Endothelial cell of umbilical vein (primary cell): ENCODE measurements around the gene IPO11.

Experiments
- CTCF ChIP-seq, 2 donors: IDR thresholded peaks; 1 replicate in 1 of 2; 2 replicates in 1 of 2; pipeline ENCODE4 v1.5.1; 2011; ENCODE audit warnings: low read length in 2 of 2, mild to moderate bottlenecking in 2 of 2, moderate library complexity in 2 of 2, control low read depth in 1 of 2, inconsistent platforms in 1 of 2, low read depth in 1 of 2; ENCODE audit not compliant: insufficient read depth in 1 of 2; ENCODE audit errors: extremely low read depth in 1 of 2
- POLR2A ChIP-seq: IDR thresholded peaks from 2 replicates; pipeline ENCODE4 v1.6.1; 2012; ENCODE audit warnings: low read depth, mild to moderate bottlenecking, control low read depth, low read length
- POLR2AphosphoS5 ChIP-seq: IDR thresholded peaks from 2 replicates; pipeline ENCODE4 v1.6.1; 2012; ENCODE audit warnings: low read depth, mild to moderate bottlenecking, control low read depth, low read length, moderate library complexity; ENCODE audit not compliant: insufficient read depth

- no peak for TF ChIP-seq CTCF (IDR thresholded peaks at IDR 0.05; ENCODE audit: extremely low read depth in 1 of 2, insufficient read depth in 1 of 2, low read depth in 1 of 2, low read length in 2 of 2)
- TF ChIP-seq POLR2A, result no peak
- no peak for TF ChIP-seq POLR2AphosphoS5
Observed at GRCh38 chr5:62494772-62495171, 82.2 kb downstream of the IPO11 start.
